ENCODE measurements around the gene PNPLA5.

The PNPLA5 gene

GRCh38 chr22:43860831-43861230 is 31.0 kb downstream of the PNPLA5 start:
- ChIA-PET POLR2A (interaction anchor here (1.0 kb wide), 1 partner anchor 49 kb away, joined by 3 read pairs; the partner anchor contains the start of gene EFCAB6), CTCF (interaction anchor here (1.4 to 1.6 kb wide), 2 partner anchors 22 to 24 kb away, joined by 3 to 10 read pairs; no protein-coding TSS in a partner anchor)
- DNase-seq (ENCODE audit: extremely low spot score): no peak
- TF ChIP-seq CTBP1 (IDR thresholded peaks at IDR 0.05; ENCODE audit: borderline replicate concordance) (no peak), FOXK2 (IDR thresholded peaks at IDR 0.05) (no peak), PKNOX1 (IDR thresholded peaks at IDR 0.05) (no peak), SUZ12 (IDR thresholded peaks at IDR 0.05) (no peak), FOXM1 (IDR thresholded peaks at IDR 0.05; ENCODE audit: borderline replicate concordance) (no peak), TARDBP (IDR thresholded peaks at IDR 0.05) (no peak), NFRKB (IDR thresholded peaks at IDR 0.05) (no peak), SP1 (IDR thresholded peaks at IDR 0.05) (no peak), BHLHE40 (IDR thresholded peaks at IDR 0.05; ENCODE audit: borderline replicate concordance) (no peak), L3MBTL2 (conservative IDR thresholded peaks at IDR 0.05) (no peak), ZNF384 (IDR thresholded peaks at IDR 0.05) (no peak), ELF4 (IDR thresholded peaks at IDR 0.05) (no peak), HDGF (IDR thresholded peaks at IDR 0.05; ENCODE audit: borderline replicate concordance) (no peak), ARNT (IDR thresholded peaks at IDR 0.05) (no peak), LEF1 (IDR thresholded peaks at IDR 0.05; ENCODE audit: borderline replicate concordance) (no peak)

GRCh38 chr22:43860126-43860525 is 31.7 kb downstream of the PNPLA5 start:
- CTCF ChIA-PET: interaction anchor here (1.4 to 1.6 kb wide), 2 partner anchors 23 to 25 kb away, joined by 3 to 10 read pairs; no protein-coding TSS in a partner anchor
- no peak for DNase-seq (ENCODE audit: extremely low spot score)
- TF ChIP-seq FOXA1 (IDR thresholded peaks at IDR 0.05): no peak
- TF ChIP-seq SUZ12 (IDR thresholded peaks at IDR 0.05): no peak
- POLR2A ChIA-PET: no interaction called here

GRCh38 chr22:43859621-43860020 is 32.2 kb downstream of the PNPLA5 start:
- CTCF ChIA-PET: interaction anchor here (1.5 kb wide), 1 partner anchor 23 kb away, joined by 3 read pairs; no protein-coding TSS in a partner anchor
- TF ChIP-seq HDGF (IDR thresholded peaks at IDR 0.05; ENCODE audit: borderline replicate concordance): no peak
- no peak for DNase-seq (ENCODE audit: extremely low spot score)
- POLR2A ChIA-PET: no interaction called here

GRCh38 chr22:43859176-43859575 is 32.6 kb downstream of the PNPLA5 start:
- ChIA-PET CTCF (interaction anchor here (1.5 kb wide), 1 partner anchor 23 kb away, joined by 3 read pairs; no protein-coding TSS in a partner anchor), POLR2A (interaction anchor here (0.7 kb wide), 1 partner anchor 673 kb away, joined by 4 read pairs; no protein-coding TSS in a partner anchor)
- no peak for TF ChIP-seq TARDBP (IDR thresholded peaks at IDR 0.05)
- TF ChIP-seq L3MBTL2 (conservative IDR thresholded peaks at IDR 0.05): no peak
- TF ChIP-seq ZNF384 (IDR thresholded peaks at IDR 0.05): no peak
- no peak for TF ChIP-seq ELF4 (IDR thresholded peaks at IDR 0.05)
- TF ChIP-seq PKNOX1 (IDR thresholded peaks at IDR 0.05): no peak
- TF ChIP-seq CTBP1 (IDR thresholded peaks at IDR 0.05; ENCODE audit: borderline replicate concordance): no peak
- TF ChIP-seq FOXM1 (IDR thresholded peaks at IDR 0.05; ENCODE audit: borderline replicate concordance): no peak
- no peak for TF ChIP-seq SP1 (IDR thresholded peaks at IDR 0.05)
- TF ChIP-seq SUZ12 (IDR thresholded peaks at IDR 0.05): no peak
- no peak for TF ChIP-seq ARNT (IDR thresholded peaks at IDR 0.05)
- TF ChIP-seq BHLHE40 (IDR thresholded peaks at IDR 0.05; ENCODE audit: borderline replicate concordance): no peak
- no peak for TF ChIP-seq HDGF (IDR thresholded peaks at IDR 0.05; ENCODE audit: borderline replicate concordance)
- no peak for TF ChIP-seq FOXK2 (IDR thresholded peaks at IDR 0.05)
- no peak for TF ChIP-seq LEF1 (IDR thresholded peaks at IDR 0.05; ENCODE audit: borderline replicate concordance)
- TF ChIP-seq FOXA1 (IDR thresholded peaks at IDR 0.05): no peak
- no peak for TF ChIP-seq NFRKB (IDR thresholded peaks at IDR 0.05)
- no peak for DNase-seq (ENCODE audit: extremely low spot score)

GRCh38 chr22:43858156-43858895 is 33.5 kb downstream of the PNPLA5 start:
- ChIA-PET POLR2A (interaction anchor here (0.7 kb wide), 1 partner anchor 672 kb away, joined by 4 read pairs; no protein-coding TSS in a partner anchor), CTCF (interaction anchor here (1.5 kb wide), 1 partner anchor 24 kb away, joined by 3 read pairs; no protein-coding TSS in a partner anchor)
- DNase-seq (ENCODE audit: extremely low spot score): no peak

More at GRCh38 chr22:43858156-43858895, 33.5 kb downstream of the PNPLA5 start:
- no peak for TF ChIP-seq CTBP1 (IDR thresholded peaks at IDR 0.05; ENCODE audit: borderline replicate concordance)
- TF ChIP-seq ZNF384 (IDR thresholded peaks at IDR 0.05): no peak
- TF ChIP-seq NFRKB (IDR thresholded peaks at IDR 0.05): no peak
- TF ChIP-seq FOXK2 (IDR thresholded peaks at IDR 0.05): no peak
- TF ChIP-seq FOXA1 (IDR thresholded peaks at IDR 0.05): no peak
- TF ChIP-seq HDGF (IDR thresholded peaks at IDR 0.05; ENCODE audit: borderline replicate concordance): no peak
- no peak for TF ChIP-seq L3MBTL2 (conservative IDR thresholded peaks at IDR 0.05)
- no peak for TF ChIP-seq PKNOX1 (IDR thresholded peaks at IDR 0.05)
- no peak for TF ChIP-seq SP1 (IDR thresholded peaks at IDR 0.05)
- no peak for TF ChIP-seq ELF4 (IDR thresholded peaks at IDR 0.05)
- TF ChIP-seq ARNT (IDR thresholded peaks at IDR 0.05): no peak
- no peak for TF ChIP-seq LEF1 (IDR thresholded peaks at IDR 0.05; ENCODE audit: borderline replicate concordance)
- no peak for TF ChIP-seq SUZ12 (IDR thresholded peaks at IDR 0.05)
- TF ChIP-seq BHLHE40 (IDR thresholded peaks at IDR 0.05; ENCODE audit: borderline replicate concordance): no peak
- no peak for TF ChIP-seq TARDBP (IDR thresholded peaks at IDR 0.05)
- no peak for TF ChIP-seq FOXM1 (IDR thresholded peaks at IDR 0.05; ENCODE audit: borderline replicate concordance)
